Small intestine (tissue), 7 donors: ENCODE results near the gene BMPR1B. TPM values are rescaled to one million over a fixed set of nuclear protein-coding genes. Genes with fewer than 3 reads are reported as not detected.

Experiments used
- DNase-seq, 2 donors: peaks; one replicate each; pipeline versions ENCODE4 v3.0.0 to v3.0.0-alpha.2; 2013
- FAIRE-seq: peaks from 2 replicates; lab custom pipeline; 2012; peaks lifted over from hg19 to GRCh38; lab: Jason Lieb, UNC
- H3K27ac ChIP-seq, 3 donors: one replicate each; pipeline ENCODE4 v1.5.1; 2013; ENCODE audit warnings: low read length in 2 of 3, mild to moderate bottlenecking in 2 of 3, control low read depth in 1 of 3, inconsistent platforms in 1 of 3, low read depth in 1 of 3, moderate library complexity in 1 of 3
- H3K27me3 ChIP-seq, 3 donors: one replicate each; pipeline ENCODE4 v1.6.1; 2013; ENCODE audit warnings: low read length in 3 of 3, inconsistent platforms in 1 of 3; ENCODE audit not compliant: control insufficient read depth in 3 of 3, insufficient read depth in 3 of 3
- H3K36me3 ChIP-seq, 3 donors: one replicate each; pipeline ENCODE4 v1.6.1; 2013; ENCODE audit warnings: low read length in 3 of 3, inconsistent platforms in 1 of 3, low read depth in 1 of 3, mild to moderate bottlenecking in 1 of 3, moderate library complexity in 1 of 3; ENCODE audit not compliant: control insufficient read depth in 3 of 3, insufficient read depth in 2 of 3
- H3K4me1 ChIP-seq, 3 donors: one replicate each; pipeline ENCODE4 v1.6.1; 2013; ENCODE audit warnings: low read length in 2 of 3, inconsistent platforms in 1 of 3, low read depth in 1 of 3, mild to moderate bottlenecking in 1 of 3, moderate library complexity in 1 of 3; ENCODE audit not compliant: control insufficient read depth in 3 of 3, insufficient read depth in 2 of 3
- H3K4me3 ChIP-seq, 3 donors: one replicate each; pipeline ENCODE4 v1.5.1; 2013; ENCODE audit warnings: low read length in 3 of 3, control low read depth in 1 of 3, inconsistent platforms in 1 of 3, low read depth in 1 of 3, mild to moderate bottlenecking in 1 of 3, moderate library complexity in 1 of 3
- H3K9me3 ChIP-seq, 2 donors: one replicate each; pipeline ENCODE4 v1.6.1; 2013; ENCODE audit warnings: low read depth in 1 of 2, low read length in 1 of 2; ENCODE audit not compliant: control insufficient read depth in 2 of 2, insufficient read depth in 1 of 2
- WGBS, 3 donors: extraction: QIAGEN DNeasy Blood & Tissue Kit; methylation state at CpG; one replicate each; pipeline ENCODE4 v1.1.7; 2013; 5-methylcytosine and 5-hydroxymethylcytosine counted together
- polyA plus RNA-seq, 4 donors: library from polyadenylated mRNA; stranded (reverse) in 3 of 4; unstranded in 1 of 4; fragments of 200-250 nt in 3 of 4; fragments of 120-200 nt in 1 of 4; gene quantifications; one replicate each; pipeline versions ENCODE4 v1.2.1 to v1.2.3, GENCODE V29; 2013
- donor health status: healthy with polysubstance abuse.
- donor health status: control.
- donor health status: control.
- donor health status: Bipolar disorder and iron deficiency.
- donor health status: healthy.

BMPR1B gene
- polyA plus RNA-seq, 4 donors = 0.07 to 0.10 TPM; not detected in 2

DNA sequence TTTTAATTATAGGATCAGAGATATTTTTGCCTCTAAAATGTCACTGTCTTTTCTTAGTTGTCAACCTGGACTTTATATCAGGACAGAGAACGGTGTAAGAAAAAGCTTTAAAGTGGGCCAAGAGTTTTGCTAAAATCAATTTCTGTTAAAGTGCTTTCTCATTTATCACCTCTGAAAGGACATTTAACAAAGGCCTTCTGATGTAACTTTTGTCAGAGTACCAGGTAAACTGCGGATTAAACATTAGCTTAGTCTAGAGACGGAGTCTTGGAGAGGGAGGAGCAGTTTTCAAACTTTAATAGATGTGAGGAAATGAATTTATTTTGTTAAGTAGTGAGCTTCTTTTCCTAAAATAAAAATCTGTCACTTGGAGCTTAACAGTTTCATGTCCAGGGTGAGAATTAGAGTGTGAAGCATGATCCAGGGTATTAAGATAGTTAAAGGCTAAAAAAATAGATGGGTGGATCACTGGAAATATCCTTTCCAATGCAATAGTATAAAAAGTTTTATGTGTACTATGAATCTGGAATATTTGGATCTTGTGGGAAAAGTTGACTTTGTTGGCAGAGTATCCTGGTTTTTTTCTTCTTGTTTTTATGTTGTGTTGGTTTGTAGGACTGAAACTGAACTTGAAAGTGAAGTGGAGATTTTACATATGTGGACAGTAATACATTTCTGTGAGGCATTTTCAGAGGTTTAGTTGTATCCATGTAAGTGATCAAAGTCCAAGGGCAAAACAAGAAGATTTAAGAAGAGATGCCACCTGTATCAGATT, 33.6 kb upstream of the BMPR1B start:
- Histone ChIP-seq H3K36me3 (no peaks in the 10 kb centered on the region), H3K27me3 (no peaks in the 10 kb centered on the region), H3K4me1 (no peaks in the 10 kb centered on the region), H3K27ac (no peak overlapping the region), H3K9me3 (no peaks in the 10 kb centered on the region), H3K4me3 (no peak overlapping the region)
- peak in 1 of 2 donors; percentile 3 for DNase-seq
- WGBS, 3 donors = 18 to 61% (median 43%) methylated on average over 3 of the region's 3 CpGs
- no peak for FAIRE-seq

DNA sequence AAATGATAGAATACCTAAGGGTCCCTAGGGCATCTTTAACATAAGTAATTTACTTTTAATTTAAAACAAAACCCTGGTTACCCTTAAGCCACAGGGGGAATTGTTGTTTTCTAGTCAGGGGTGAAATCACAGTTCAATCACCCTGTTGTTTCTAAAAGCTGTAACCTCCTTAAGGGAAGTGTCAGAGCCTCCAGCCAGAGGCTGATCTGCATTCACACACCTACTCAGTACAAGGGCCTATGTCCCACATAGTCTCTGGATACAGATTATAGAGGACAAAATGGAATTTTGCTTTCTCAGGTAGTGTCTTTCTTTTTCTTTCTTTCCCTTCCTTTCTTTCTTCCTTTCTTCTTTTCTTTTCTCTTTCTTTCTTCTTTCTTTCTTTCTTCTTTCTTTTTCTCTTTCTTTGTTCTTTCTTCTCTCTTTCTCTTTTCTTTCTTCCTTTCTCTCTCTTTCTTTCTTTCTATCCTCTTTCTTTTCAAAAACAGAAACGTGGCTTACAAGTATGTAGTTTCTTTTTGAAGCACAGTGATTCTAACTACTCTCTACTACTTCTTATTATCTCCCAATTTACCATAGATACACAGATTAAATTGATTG, 31.1 kb upstream of the BMPR1B start:
- no peak for FAIRE-seq
- 45 to 56% (median 53%) methylated on average over 1 of the region's 1 CpG for WGBS, 3 donors

DNA sequence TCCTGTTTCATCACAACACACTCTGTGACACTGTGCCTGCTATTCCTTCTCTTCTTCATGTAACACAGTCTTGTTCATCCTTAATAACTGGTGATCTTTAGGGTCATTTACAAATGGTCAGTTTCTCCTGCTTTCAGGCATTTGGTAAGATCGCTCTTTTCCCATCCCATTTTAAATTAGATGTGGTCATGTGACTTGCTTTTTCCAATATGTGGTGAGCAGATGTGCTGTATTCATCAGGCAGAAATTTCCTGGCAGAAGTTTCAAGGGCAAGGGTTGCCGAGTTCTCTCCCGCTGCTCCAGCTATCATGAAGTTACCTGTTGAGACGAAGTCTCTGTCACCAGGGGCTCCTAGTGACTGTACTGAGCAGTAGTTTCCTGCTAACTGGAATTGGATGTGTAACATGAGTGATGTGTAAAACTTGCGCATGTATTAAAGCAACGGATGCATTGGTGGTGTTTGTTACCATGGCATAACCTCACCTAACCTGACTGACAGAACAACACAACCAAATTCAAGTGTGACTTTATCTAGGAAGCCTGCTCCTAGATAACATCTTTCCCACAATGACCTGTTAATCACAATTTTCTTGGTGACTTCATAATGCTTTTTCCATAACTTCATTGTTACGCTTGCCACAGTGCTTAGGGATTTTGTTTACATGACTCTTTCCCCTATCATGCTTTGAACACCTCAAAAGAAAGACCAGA, 29.5 kb upstream of the BMPR1B start:
- Histone ChIP-seq H3K4me1 (no peaks in the 10 kb centered on the region), H3K27ac (no peak overlapping the region), H3K9me3 (no peaks in the 10 kb centered on the region), H3K27me3 (no peaks in the 10 kb centered on the region), H3K36me3 (no peaks in the 10 kb centered on the region), H3K4me3 (no peak overlapping the region)
- DNase-seq = no peak
- WGBS, 3 donors = 82 to 89% (median 83%) methylated on average over 7 of the region's 7 CpGs
- no peak for FAIRE-seq

More for the DNA sequence above, 31.1 kb upstream of the BMPR1B start:
- no peak overlapping the region for H3K27ac ChIP-seq
- DNase-seq = no peak
- H3K4me3 ChIP-seq = no peak overlapping the region
- no peaks in the 10 kb centered on the region for H3K36me3 ChIP-seq
- no peaks in the 10 kb centered on the region for H3K9me3 ChIP-seq
- H3K27me3 ChIP-seq = no peaks in the 10 kb centered on the region
- H3K4me1 ChIP-seq = no peaks in the 10 kb centered on the region

DNA sequence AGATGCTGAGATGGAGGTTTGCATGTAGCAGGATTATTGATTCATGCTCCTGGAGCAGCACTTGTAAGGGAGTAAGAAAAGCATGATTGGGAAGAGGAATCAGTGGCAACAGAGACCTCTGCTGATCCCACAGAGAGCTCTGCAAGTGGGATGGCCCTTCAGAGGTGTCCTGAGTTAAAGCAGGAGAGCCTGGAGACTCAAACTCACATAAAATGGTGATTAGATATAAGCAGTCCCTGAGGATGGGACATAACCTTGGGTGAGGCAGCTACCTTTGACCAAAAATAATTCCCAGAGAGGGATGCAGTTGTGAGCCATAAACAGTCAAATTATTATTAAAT, 25.4 kb upstream of the BMPR1B start:
- H3K27me3 ChIP-seq = no peaks in the 10 kb centered on the region
- FAIRE-seq (no peak), DNase-seq (no peak)
- H3K9me3 ChIP-seq = no peaks in the 10 kb centered on the region
- H3K4me3 ChIP-seq = no peak overlapping the region
- no peaks in the 10 kb centered on the region for H3K4me1 ChIP-seq
- no peak overlapping the region for H3K27ac ChIP-seq
- H3K36me3 ChIP-seq = no peaks in the 10 kb centered on the region

DNA sequence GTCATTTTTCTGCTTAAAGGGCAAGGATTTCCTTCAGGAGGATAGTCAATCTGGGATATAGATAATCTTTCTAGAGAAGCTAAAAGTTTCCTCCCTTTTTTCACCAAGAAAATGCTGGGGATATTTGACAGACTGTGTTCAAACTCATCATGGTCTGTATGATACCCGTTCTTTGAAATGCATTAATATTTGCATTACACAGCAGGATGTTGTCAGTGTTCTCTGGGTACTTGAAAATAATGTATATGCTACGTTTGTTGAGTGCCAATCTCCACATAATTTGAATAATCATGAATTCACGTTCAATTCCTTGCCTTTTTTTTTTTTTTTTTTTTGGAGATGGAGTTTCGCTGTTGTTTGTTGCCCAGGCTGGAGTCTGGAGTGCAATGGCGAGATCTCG, 18.0 kb upstream of the BMPR1B start:
- 80 to 87% (median 81%) methylated on average over 6 of the region's 6 CpGs for WGBS, 3 donors

DNA sequence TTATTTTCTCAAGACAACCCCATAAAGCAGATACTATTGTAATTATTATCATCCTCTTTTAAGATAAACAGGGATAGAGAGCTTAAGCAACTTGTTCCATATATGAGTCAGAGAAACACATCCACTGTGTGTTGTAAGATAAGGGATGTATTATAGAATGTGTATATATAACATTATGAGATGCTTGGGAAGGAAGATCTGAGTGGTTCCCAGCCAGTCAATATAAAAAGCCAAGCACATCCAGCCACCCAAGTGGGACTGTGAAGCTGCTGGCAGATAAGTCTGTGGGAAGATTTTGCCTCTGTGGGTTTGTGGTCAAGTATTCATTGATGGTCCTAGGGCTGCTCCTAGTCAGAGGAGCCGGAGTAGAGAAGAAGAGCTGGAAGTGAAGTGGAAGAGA, 16.5 kb upstream of the BMPR1B start:
- Histone ChIP-seq H3K27me3 (no peaks in the 10 kb centered on the region), H3K9me3 (no peaks in the 10 kb centered on the region), H3K4me1 (no peaks in the 10 kb centered on the region), H3K4me3 (no peak overlapping the region), H3K27ac (no peak overlapping the region), H3K36me3 (no peaks in the 10 kb centered on the region)
- no peak for FAIRE-seq
- 64 to 83% (median 76%) methylated on average over 1 of the region's 1 CpG for WGBS, 3 donors
- DNase-seq = no peak

More for the DNA sequence above, 18.0 kb upstream of the BMPR1B start:
- Histone ChIP-seq H3K27me3 (no peaks in the 10 kb centered on the region), H3K27ac (no peak overlapping the region), H3K9me3 (no peaks in the 10 kb centered on the region), H3K4me1 (no peaks in the 10 kb centered on the region), H3K36me3 (no peaks in the 10 kb centered on the region), H3K4me3 (no peak overlapping the region)
- FAIRE-seq = no peak
- DNase-seq = no peak

DNA sequence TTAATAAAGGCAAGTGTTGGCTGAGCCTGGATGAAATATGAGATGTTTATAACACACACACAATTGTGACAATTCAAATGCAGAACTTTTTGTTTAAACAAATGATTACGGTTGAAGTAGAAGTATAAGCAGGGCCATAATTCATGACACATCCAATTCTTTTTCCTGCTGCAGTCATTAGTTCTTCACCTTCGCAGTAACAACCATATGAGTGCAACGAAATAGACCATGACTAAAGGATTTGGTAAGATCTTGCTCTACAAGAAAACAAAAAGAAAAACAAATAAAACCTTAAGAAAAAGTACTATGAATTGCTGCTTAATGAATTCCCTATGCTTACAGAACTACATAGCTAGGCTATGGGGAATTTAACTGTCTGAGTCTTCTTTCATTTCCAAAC, 13.9 kb upstream of the BMPR1B start:
- Histone ChIP-seq H3K9me3 (no peaks in the 10 kb centered on the region), H3K4me3 (no peak overlapping the region), H3K36me3 (no peaks in the 10 kb centered on the region), H3K27ac (no peak overlapping the region), H3K27me3 (no peaks in the 10 kb centered on the region), H3K4me1 (no peaks in the 10 kb centered on the region)
- FAIRE-seq (no peak), DNase-seq (no peak)
- 57 to 71% (median 68%) methylated on average over 3 of the region's 3 CpGs for WGBS, 3 donors

DNA sequence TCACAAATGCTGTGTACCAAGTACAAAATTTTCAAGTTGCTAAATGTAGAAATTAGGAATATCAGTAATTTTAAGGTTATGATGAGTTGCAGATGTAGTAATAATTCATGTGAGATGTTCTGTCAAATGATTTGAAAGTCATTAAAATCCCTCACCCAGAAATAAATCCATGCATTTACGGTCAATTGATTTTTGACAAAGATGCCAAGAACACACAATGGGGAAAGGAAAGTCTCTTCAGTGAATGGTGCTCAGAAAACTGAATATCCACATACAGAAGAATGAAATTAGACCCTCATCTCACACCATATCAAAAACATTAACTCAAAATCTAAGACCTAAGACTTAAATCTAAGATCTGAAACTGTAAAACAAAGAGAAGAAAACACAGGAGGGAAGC, 12.9 kb upstream of the BMPR1B start:
- WGBS, 3 donors = 93 to 96% (median 95%) methylated on average over 1 of the region's 1 CpG
- Histone ChIP-seq H3K27me3 (no peaks in the 10 kb centered on the region), H3K36me3 (no peaks in the 10 kb centered on the region), H3K9me3 (no peaks in the 10 kb centered on the region), H3K27ac (no peak overlapping the region), H3K4me3 (no peak overlapping the region), H3K4me1 (no peaks in the 10 kb centered on the region)
- FAIRE-seq = no peak
- no peak for DNase-seq
